Effector CD8-positive, alpha-beta T cell (primary cell): ENCODE measurements around the gene IFNW1.

ENCODE experiments used
- DNase-seq: peaks from one replicate; lab custom pipeline; 2025; lab: John Stamatoyannopoulos, UW

IFNW1 gene

GRCh38 chr9:21110708-21111576 is 30.7 kb downstream of the IFNW1 start:
- DNase-seq: no peak

- no peak for DNase-seq
Observed at GRCh38 chr9:21104787-21105186, 36.8 kb downstream of the IFNW1 start.

GRCh38 chr9:21102305-21102704 is 39.3 kb downstream of the IFNW1 start:
- DNase-seq: no peak

GRCh38 chr9:21097817-21098216 is 43.8 kb downstream of the IFNW1 start:
- no peak for DNase-seq

GRCh38 chr9:21096901-21097255 is 44.8 kb downstream of the IFNW1 start:
- DNase-seq: no peak

- no peak for DNase-seq
Observed at GRCh38 chr9:21096172-21096900, 45.3 kb downstream of the IFNW1 start.

GRCh38 chr9:21095561-21095960 is 46.1 kb downstream of the IFNW1 start:
- no peak for DNase-seq
